Mesenchymal stem cell (in vitro differentiated cells and primary cell): ENCODE measurements around the gene PELO.

Experiments
- DNase-seq: peaks from one replicate; pipeline ENCODE4 v3.0.0-alpha.2; 2013
- H2AFZ ChIP-seq: one replicate; pipeline ENCODE4 v1.6.1; 2013; ENCODE audit warnings: low read depth, mild to moderate bottlenecking, control low read depth, inconsistent platforms, low read length, moderate library complexity
- H2AK5ac ChIP-seq: 2 replicates; pipeline ENCODE4 v1.6.1; 2013; ENCODE audit warnings: low read length, moderate library complexity, mild to moderate bottlenecking, inconsistent platforms; ENCODE audit not compliant: severe bottlenecking
- H2BK120ac ChIP-seq: one replicate; pipeline ENCODE4 v1.6.1; 2013; ENCODE audit warnings: low read depth, mild to moderate bottlenecking, inconsistent platforms, low read length, moderate library complexity
- H2BK12ac ChIP-seq, 2 experiments: one replicate each; pipeline ENCODE4 v1.6.1; 2013; ENCODE audit warnings: inconsistent platforms in 2 of 2, low read length in 2 of 2, mild to moderate bottlenecking in 2 of 2, moderate library complexity in 2 of 2, control low read depth in 1 of 2
- H2BK15ac ChIP-seq: one replicate; pipeline ENCODE4 v1.6.1; 2013; ENCODE audit warnings: mild to moderate bottlenecking, low read depth, inconsistent platforms; ENCODE audit not compliant: poor library complexity, severe bottlenecking
- H2BK5ac ChIP-seq: 2 replicates; pipeline ENCODE4 v1.6.1; 2013; ENCODE audit warnings: low read depth, mild to moderate bottlenecking, low read length, control low read depth, inconsistent platforms; ENCODE audit not compliant: poor library complexity, severe bottlenecking
- H3K14ac ChIP-seq, 2 experiments: one replicate each; pipeline ENCODE4 v1.6.1; 2013; ENCODE audit warnings: inconsistent platforms in 2 of 2, low read length in 2 of 2, control low read depth in 1 of 2, mild to moderate bottlenecking in 1 of 2, moderate library complexity in 1 of 2
- H3K18ac ChIP-seq, 2 experiments: one replicate each; pipeline ENCODE4 v1.6.1; 2013; ENCODE audit warnings: inconsistent platforms in 2 of 2, low read length in 2 of 2, control low read depth in 1 of 2, low read depth in 1 of 2, mild to moderate bottlenecking in 1 of 2
- H3K23ac ChIP-seq, 2 experiments: one replicate each; pipeline ENCODE4 v1.6.1; 2013; ENCODE audit warnings: inconsistent platforms in 2 of 2, low read length in 2 of 2, mild to moderate bottlenecking in 2 of 2, moderate library complexity in 2 of 2, control low read depth in 1 of 2
- H3K27ac ChIP-seq: 2 replicates; pipeline ENCODE4 v1.5.1; 2013; ENCODE audit warnings: mild to moderate bottlenecking, moderate library complexity, low read length, control low read depth, inconsistent platforms; ENCODE audit not compliant: poor library complexity, severe bottlenecking
- H3K27me3 ChIP-seq, 2 experiments: 2 replicates each; pipeline versions ENCODE4 v1.6.1 to v1.7.0; 2013; ENCODE audit warnings: low read length in 2 of 2, mild to moderate bottlenecking in 2 of 2, moderate library complexity in 2 of 2, control low read depth in 1 of 2, inconsistent platforms in 1 of 2; ENCODE audit not compliant: control insufficient read depth in 1 of 2, insufficient read depth in 1 of 2
- H3K36me3 ChIP-seq, 2 experiments: 2 replicates each; pipeline versions ENCODE4 v1.6.1 to v1.7.0; 2013; ENCODE audit warnings: low read length in 2 of 2, control low read depth in 1 of 2, inconsistent platforms in 1 of 2, low read depth in 1 of 2, mild to moderate bottlenecking in 1 of 2; ENCODE audit not compliant: insufficient read depth in 2 of 2, control insufficient read depth in 1 of 2
- H3K4ac ChIP-seq, 2 experiments: one replicate each; pipeline ENCODE4 v1.6.1; 2013; ENCODE audit warnings: inconsistent platforms in 2 of 2, low read length in 2 of 2, mild to moderate bottlenecking in 2 of 2, moderate library complexity in 2 of 2, control low read depth in 1 of 2, low read depth in 1 of 2
- H3K4me1 ChIP-seq: 2 replicates; pipeline ENCODE4 v1.6.1; 2013; ENCODE audit warnings: low read depth, low read length, control low read depth; ENCODE audit not compliant: control insufficient read depth, insufficient read depth
- H3K4me2 ChIP-seq: 2 replicates; pipeline ENCODE4 v1.6.1; 2013; ENCODE audit warnings: low read length, mild to moderate bottlenecking, inconsistent platforms; ENCODE audit not compliant: poor library complexity, severe bottlenecking
- H3K4me3 ChIP-seq, 2 experiments: 2 replicates each; pipeline versions ENCODE4 v1.5.1 to v1.7.0; 2013; ENCODE audit warnings: low read length in 2 of 2, mild to moderate bottlenecking in 2 of 2, control low read depth in 1 of 2, low read depth in 1 of 2; ENCODE audit not compliant: insufficient read depth in 1 of 2
- H3K79me1 ChIP-seq: replicated peaks from 2 replicates; pipeline ENCODE4 v1.6.1; 2013; ENCODE audit warnings: mild to moderate bottlenecking, control low read depth, low read length, inconsistent platforms; ENCODE audit not compliant: poor library complexity, severe bottlenecking
- H3K9ac ChIP-seq: 2 replicates; pipeline ENCODE4 v1.7.0; 2013; ENCODE audit warnings: mild to moderate bottlenecking, low read length, moderate library complexity
- H3K9me3 ChIP-seq: 2 replicates; pipeline ENCODE4 v1.7.0; 2013; ENCODE audit warnings: mild to moderate bottlenecking, low read length; ENCODE audit not compliant: control insufficient read depth
- H4K8ac ChIP-seq: one replicate; pipeline ENCODE4 v1.6.1; 2013; ENCODE audit warnings: inconsistent platforms, mild to moderate bottlenecking, low read length, moderate library complexity
- H4K91ac ChIP-seq: one replicate; pipeline ENCODE4 v1.6.1; 2013; ENCODE audit warnings: mild to moderate bottlenecking, low read length, inconsistent platforms
- WGBS: methylation state at CpG from one replicate; pipeline ENCODE4 v1.1.7; 2013; ENCODE audit warnings: mixed read lengths; 5-methylcytosine and 5-hydroxymethylcytosine counted together

Gene PELO

GRCh38 chr5:52798938-52799337, 11.2 kb downstream of the PELO start:
- H2BK15ac ChIP-seq, result no peak overlapping the region
- H3K27me3 ChIP-seq, result no peaks in the 10 kb centered on the region
- no peak overlapping the region for H3K14ac ChIP-seq
- WGBS, result 8% methylated on average over 2 of the region's 3 CpGs
- no peak for DNase-seq
- no peaks in the 10 kb centered on the region for H3K9me3 ChIP-seq
- H3K4ac ChIP-seq, result no peak overlapping the region
- H2BK12ac ChIP-seq, result no peak overlapping the region
- peaks cover 3% of the 10 kb centered on the region for H3K4me1 ChIP-seq
- H3K23ac ChIP-seq, result no peak overlapping the region
- H3K9ac ChIP-seq, result peak overlapping the region; percentile 96
- H2AFZ ChIP-seq, result no peak overlapping the region
- no peak overlapping the region for H2BK120ac ChIP-seq
- H3K79me1 ChIP-seq, result no peaks in the 10 kb centered on the region
- peak overlapping the region; percentile 27 for H4K8ac ChIP-seq
- peak overlapping the region in 1 of 2 experiments; percentile 3 for H3K18ac ChIP-seq
- peak overlapping the region; percentile 77 for H3K4me2 ChIP-seq
- H2BK5ac ChIP-seq, result no peak overlapping the region
- H4K91ac ChIP-seq, result no peak overlapping the region
- H3K4me3 ChIP-seq, result peak overlapping the region in 1 of 2 experiments; percentile 89
- H3K36me3 ChIP-seq, result peaks cover 0 to 24% of the 10 kb centered on the region in 2 experiments
- peak overlapping the region; percentile 97 for H3K27ac ChIP-seq
- H2AK5ac ChIP-seq, result no peak overlapping the region

- no peaks in the 10 kb centered on the region for H3K9me3 ChIP-seq
- no peak overlapping the region for H4K91ac ChIP-seq
- peak overlapping the region; percentile 40 to 58 for H3K18ac ChIP-seq
- no peak overlapping the region for H2AFZ ChIP-seq
- H3K14ac ChIP-seq, result peak overlapping the region in 1 of 2 experiments; percentile 21
- H3K36me3 ChIP-seq, result peaks cover 0 to 29% of the 10 kb centered on the region in 2 experiments
- H3K27me3 ChIP-seq, result no peaks in the 10 kb centered on the region
- H2BK15ac ChIP-seq, result no peak overlapping the region
- peak overlapping the region in 1 of 2 experiments; percentile 27 for H2BK12ac ChIP-seq
- peak overlapping the region; percentile 77 for H3K4me2 ChIP-seq
- peaks cover 3% of the 10 kb centered on the region for H3K4me1 ChIP-seq
- H3K79me1 ChIP-seq, result no peaks in the 10 kb centered on the region
- peak overlapping the region; percentile 41 to 85 for H3K4ac ChIP-seq
- H2BK120ac ChIP-seq, result no peak overlapping the region
- peak overlapping the region; percentile 10 for H4K8ac ChIP-seq
- H3K9ac ChIP-seq, result peak overlapping the region; percentile 96
- H2BK5ac ChIP-seq, result peak overlapping the region; percentile 93
- DNase-seq, result peak; percentile 93
- 2% methylated on average over 18 of the region's 19 CpGs for WGBS
- H3K23ac ChIP-seq, result no peak overlapping the region
- H3K4me3 ChIP-seq, result peak overlapping the region; percentile 50 to 89
- no peak overlapping the region for H2AK5ac ChIP-seq
- H3K27ac ChIP-seq, result peak overlapping the region; percentile 97
Measured at GRCh38 chr5:52799358-52799982, 11.8 kb downstream of the PELO start.

GRCh38 chr5:52799983-52800393, 12.3 kb downstream of the PELO start:
- Histone ChIP-seq H3K18ac (peak overlapping the region; percentile 87 to 98), H3K9me3 (no peaks in the 10 kb centered on the region), H3K4me3 (peak overlapping the region; percentile 76 to 89), H3K27me3 (no peaks in the 10 kb centered on the region), H3K4me1 (peaks cover 3% of the 10 kb centered on the region), H3K4ac (peak overlapping the region; percentile 89 to 97), H3K27ac (peak overlapping the region; percentile 97), H4K91ac (peak overlapping the region; percentile 99), H2BK15ac (peak overlapping the region; percentile 66), H2AK5ac (peak overlapping the region; percentile 57), H3K79me1 (peaks cover under 1% of the 10 kb centered on the region), H3K9ac (peak overlapping the region; percentile 96), H3K23ac (peak overlapping the region in 1 of 2 experiments; percentile 63), H3K4me2 (peak overlapping the region; percentile 77), H2BK12ac (peak overlapping the region; percentile 88 to 90), H2BK120ac (peak overlapping the region; percentile 12), H2AFZ (no peak overlapping the region), H2BK5ac (peak overlapping the region; percentile 48), H4K8ac (peak overlapping the region; percentile 95), H3K14ac (peak overlapping the region in 1 of 2 experiments; percentile 98), H3K36me3 (peaks cover 0 to 34% of the 10 kb centered on the region in 2 experiments)
- WGBS, result 0% methylated on average over 17 of the region's 34 CpGs
- peak; percentile 96 for DNase-seq

- H3K4me2 ChIP-seq, result peak overlapping the region; percentile 76
- H3K4ac ChIP-seq, result peak overlapping the region; percentile 89 to 97
- WGBS, result 2% methylated on average over 29 of the region's 31 CpGs
- peak overlapping the region; percentile 97 for H3K27ac ChIP-seq
- H3K23ac ChIP-seq, result peak overlapping the region in 1 of 2 experiments; percentile 95
- H4K91ac ChIP-seq, result peak overlapping the region; percentile 99
- H3K36me3 ChIP-seq, result peaks cover 0 to 40% of the 10 kb centered on the region in 2 experiments
- H2AK5ac ChIP-seq, result peak overlapping the region; percentile 57
- H3K9ac ChIP-seq, result peak overlapping the region; percentile 96
- H3K9me3 ChIP-seq, result no peaks in the 10 kb centered on the region
- no peak overlapping the region for H2AFZ ChIP-seq
- peak overlapping the region in 1 of 2 experiments; percentile 98 for H3K14ac ChIP-seq
- H2BK12ac ChIP-seq, result peak overlapping the region; percentile 90 to 93
- peak overlapping the region; percentile 12 for H2BK120ac ChIP-seq
- H2BK5ac ChIP-seq, result peak overlapping the region; percentile 48
- H3K79me1 ChIP-seq, result peaks cover 3% of the 10 kb centered on the region
- H3K4me3 ChIP-seq, result peak overlapping the region; percentile 76 to 89
- H3K4me1 ChIP-seq, result peaks cover 3% of the 10 kb centered on the region
- DNase-seq, result peak; percentile 87
- H2BK15ac ChIP-seq, result peak overlapping the region; percentile 66
- peak overlapping the region; percentile 87 to 98 for H3K18ac ChIP-seq
- no peaks in the 10 kb centered on the region for H3K27me3 ChIP-seq
- peak overlapping the region; percentile 95 for H4K8ac ChIP-seq
Measured at GRCh38 chr5:52800394-52801213, 12.9 kb downstream of the PELO start.
